Right renal cortex interstitium (tissue), 3 donors: Measurements from ENCODE around the gene NFS1. TPM values are rescaled to one million over a fixed set of nuclear protein-coding genes. Genes with fewer than 3 reads are reported as not detected.

Experiments used
- polyA plus RNA-seq, 3 donors: library from polyadenylated mRNA; unstranded; fragments of 120-200 nt; gene quantifications; one replicate each; pipeline ENCODE4 v1.2.1, GENCODE V29; 2013; ENCODE audit not compliant: insufficient read length in 3 of 3

The NFS1 gene
- polyA plus RNA-seq, 3 donors, result 32.1 to 34.3 (median 33.1) TPM

Other genes with a start within 250 kb of the NFS1 start
- gene CEP250, start 243.8 kb downstream of the NFS1 start, polyA plus RNA-seq, result 10 to 100 TPM; 48.1 to 53.9 (median 51.4) TPM
- not detected for gene C20orf173, start 169.7 kb downstream of the NFS1 start, polyA plus RNA-seq
- gene ERGIC3, start 157.3 kb downstream of the NFS1 start, polyA plus RNA-seq, result 100 to 1,000 TPM; 341 to 374 (median 348) TPM
- 1 to 10 TPM; 2.2 to 3.3 (median 2.3) TPM for gene SPAG4, start 83.5 kb downstream of the NFS1 start, polyA plus RNA-seq
- 100 to 1,000 TPM; 176 to 179 (median 178) TPM for gene CPNE1, start 34.5 kb downstream of the NFS1 start, polyA plus RNA-seq
- 100 to 1,000 TPM in 1 of 3 donors, 10 to 100 TPM in 2; 98.4 to 102 (median 99.7) TPM for gene RBM12, start 34.5 kb downstream of the NFS1 start, polyA plus RNA-seq
- 10 to 100 TPM; 42.4 to 63.5 (median 53.4) TPM for gene ROMO1, start 53 bp upstream of the NFS1 start, polyA plus RNA-seq
- 100 to 1,000 TPM; 567 to 645 (median 630) TPM for gene RBM39, start 42.9 kb upstream of the NFS1 start, polyA plus RNA-seq
- 10 to 100 TPM; 38.7 to 43.9 (median 41.6) TPM for gene PHF20, start 72.7 kb upstream of the NFS1 start, polyA plus RNA-seq